PFSK-1 (cell line): Measurements from ENCODE around the gene MTERF4.

Source experiments
- FOXP2 ChIP-seq: optimal IDR thresholded peaks from 2 replicates; pipeline ENCODE3; 2011; ENCODE audit warnings: borderline replicate concordance, control low read depth, inconsistent platforms; ENCODE audit not compliant: insufficient read depth; ENCODE audit errors: extremely low read length, extremely low read depth
- POLR2AphosphoS5 ChIP-seq: IDR thresholded peaks from 2 replicates; pipeline ENCODE4 v1.6.1; 2012; ENCODE audit warnings: low read depth, mild to moderate bottlenecking, control low read depth, low read length, moderate library complexity
- REST ChIP-seq, 2 experiments: IDR thresholded peaks; 2 replicates each; pipeline versions ENCODE4 v1.6.1 to v1.8.0; 2011 to 2012; ENCODE audit warnings: low read depth in 2 of 2, low read length in 2 of 2, control low read depth in 1 of 2, inconsistent platforms in 1 of 2, mild to moderate bottlenecking in 1 of 2, moderate library complexity in 1 of 2; ENCODE audit not compliant: insufficient read depth in 1 of 2
- SIN3A ChIP-seq: IDR thresholded peaks from 2 replicates; pipeline ENCODE4 v1.6.1; 2012; ENCODE audit warnings: mild to moderate bottlenecking, low read length, moderate library complexity, borderline replicate concordance; ENCODE audit not compliant: insufficient read depth
- TAF1 ChIP-seq: IDR thresholded peaks from 2 replicates; pipeline ENCODE4 v1.6.1; 2012; ENCODE audit warnings: low read length, control low read depth, borderline replicate concordance; ENCODE audit not compliant: insufficient read depth

Gene MTERF4

GRCh38 chr2:241068136-241068941 lies 33.7 kb downstream of the MTERF4 start:
- TF ChIP-seq TAF1 (no peak), POLR2AphosphoS5 (no peak), SIN3A (no peak), FOXP2 (no peak), REST (IDR thresholded peaks at IDR 0.05; ENCODE audit: insufficient read depth in 1 of 2, low read depth in 2 of 2, low read length in 2 of 2) (no peak)

- TF ChIP-seq POLR2AphosphoS5 (no peak), REST (IDR thresholded peaks at IDR 0.05; ENCODE audit: insufficient read depth in 1 of 2, low read depth in 2 of 2, low read length in 2 of 2) (no peak), TAF1 (no peak), FOXP2 (no peak), SIN3A (no peak)
Measured at GRCh38 chr2:241067501-241068135, 34.5 kb downstream of the MTERF4 start.

GRCh38 chr2:241066893-241067341 lies 35.2 kb downstream of the MTERF4 start:
- TF ChIP-seq SIN3A (no peak), TAF1 (no peak), REST (IDR thresholded peaks at IDR 0.05; ENCODE audit: insufficient read depth in 1 of 2, low read depth in 2 of 2, low read length in 2 of 2) (peak; percentile 79 to 89), POLR2AphosphoS5 (no peak), FOXP2 (no peak)

- TF ChIP-seq POLR2AphosphoS5 (no peak), REST (IDR thresholded peaks at IDR 0.05; ENCODE audit: insufficient read depth in 1 of 2, low read depth in 2 of 2, low read length in 2 of 2) (no peak), TAF1 (no peak)
Measured at GRCh38 chr2:241066171-241066892, 35.8 kb downstream of the MTERF4 start.
